Esophagus squamous epithelium (tissue), 4 donors: ENCODE results near the gene DOCK10.

Experiments used
- CTCF ChIP-seq, 6 experiments: fragments of 450-650 bp in 4 of 6; fragments of 200-600 bp in 2 of 6; sonication (generic) in 2 of 6; IDR thresholded peaks; one replicate each; pipeline ENCODE4 v1.5.1; 2016 to 2019; ENCODE audit warnings: antibody characterized with exemption in 6 of 6, mild to moderate bottlenecking in 4 of 6, moderate library complexity in 4 of 6
- POLR2A ChIP-seq, 4 donors: fragments of 450-650 bp; IDR thresholded peaks; one replicate each; pipeline ENCODE4 v1.6.1; 2017; ENCODE audit warnings: antibody characterized with exemption in 4 of 4, mild to moderate bottlenecking in 4 of 4, moderate library complexity in 3 of 4

GRCh38 chr2:225008935-225009334, 33.3 kb downstream of the DOCK10 start:
- TF ChIP-seq CTCF (IDR thresholded peaks at IDR 0.05) (peak in 2 of 6 experiments; percentile 13 to 33), POLR2A (IDR thresholded peaks at IDR 0.05) (no peak)
